Fibroblast of peridontal ligament (primary cell): Measurements from ENCODE around the gene GALE.
"Not testable (repeated sequence)": the region's sequence is repeated elsewhere in the genome, so short reads cannot be mapped to it uniquely, and the experiment has no call there.

Experiments used
- DNase-seq: peaks from one replicate; pipeline ENCODE4 v3.0.0-alpha.2; 2010; ENCODE audit errors: extremely low read depth

The GALE gene

DNA sequence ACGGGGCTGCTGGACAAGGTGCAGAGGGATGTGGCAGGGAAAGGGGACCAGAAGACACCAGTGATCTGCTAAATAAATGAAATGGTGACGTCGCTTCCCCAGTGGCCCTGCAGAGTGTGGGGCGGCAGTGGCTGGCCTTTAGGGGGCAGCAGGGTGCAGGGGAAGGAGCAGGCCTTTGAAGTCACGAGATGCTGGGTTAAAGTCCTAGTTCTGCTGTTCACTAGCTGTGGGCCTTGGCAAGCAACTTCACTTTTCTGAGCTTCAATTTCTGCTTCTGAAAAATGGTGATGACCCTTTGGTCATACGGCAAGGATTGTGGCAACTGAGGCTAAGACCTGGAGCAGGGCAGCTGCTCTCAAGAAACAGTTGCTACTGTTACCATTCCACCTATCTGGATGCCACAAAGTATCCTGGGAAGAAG is 9.2 kb upstream of the GALE start:
- peak; percentile 52 for DNase-seq

DNA sequence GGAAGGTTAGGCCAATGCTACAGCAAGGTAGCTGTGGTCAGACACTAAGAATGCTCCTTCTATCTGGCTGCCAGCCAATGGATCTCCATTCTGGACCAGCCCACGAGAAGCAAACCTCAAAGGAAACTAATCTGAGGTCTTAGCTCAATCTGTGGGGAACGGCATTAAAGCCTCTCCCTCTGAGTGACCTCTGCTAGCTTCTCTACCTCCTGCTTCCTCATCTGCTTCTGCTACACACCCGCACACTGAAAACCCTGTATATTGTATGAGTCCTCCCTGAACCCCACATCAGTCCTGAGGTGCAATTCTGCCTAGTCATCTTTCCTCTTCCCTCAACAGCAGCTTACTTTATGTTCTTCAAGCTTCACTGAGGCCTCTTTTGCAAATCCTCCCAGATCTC is 6.9 kb upstream of the GALE start:
- DNase-seq, result no peak

DNA sequence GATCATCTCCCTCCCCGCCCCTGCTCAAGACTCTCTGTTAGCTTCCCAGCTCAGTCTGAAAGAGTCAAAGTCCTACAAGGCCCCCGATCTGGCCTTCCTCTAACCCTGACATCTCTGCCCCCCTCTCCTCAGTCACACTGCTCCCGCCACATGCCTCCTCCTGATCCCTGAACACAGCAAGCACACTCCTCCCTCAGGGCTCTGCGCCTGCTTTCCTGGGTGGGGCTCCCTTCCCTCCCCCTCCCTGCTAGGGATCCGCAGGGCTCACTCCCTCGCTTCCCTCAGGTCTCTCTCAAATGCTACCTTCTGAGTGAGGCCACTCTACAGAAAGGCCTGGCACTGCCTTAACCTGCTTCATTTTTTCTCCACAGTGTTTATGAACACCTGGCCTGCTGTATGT is 5.7 kb upstream of the GALE start:
- DNase-seq, result no peak

DNA sequence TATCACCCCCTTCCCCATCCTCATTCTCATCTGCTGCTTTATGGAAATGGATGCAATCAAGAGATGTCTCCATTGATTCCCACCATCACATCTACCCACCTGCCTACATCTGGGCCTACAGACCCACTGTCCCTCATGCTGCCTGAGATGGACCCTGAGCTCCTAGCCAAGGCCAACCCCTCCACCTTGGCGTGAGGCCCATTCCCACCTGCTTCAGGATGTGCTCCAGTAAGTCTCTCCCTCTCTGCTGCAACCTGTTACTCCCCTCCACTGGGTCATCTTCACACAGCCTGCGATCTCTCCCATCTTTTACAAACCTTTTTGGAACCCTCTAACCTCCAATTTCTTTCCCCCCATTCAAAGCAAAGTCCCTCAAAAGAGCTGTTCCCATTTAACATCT is 4.5 kb upstream of the GALE start:
- no peak for DNase-seq

DNA sequence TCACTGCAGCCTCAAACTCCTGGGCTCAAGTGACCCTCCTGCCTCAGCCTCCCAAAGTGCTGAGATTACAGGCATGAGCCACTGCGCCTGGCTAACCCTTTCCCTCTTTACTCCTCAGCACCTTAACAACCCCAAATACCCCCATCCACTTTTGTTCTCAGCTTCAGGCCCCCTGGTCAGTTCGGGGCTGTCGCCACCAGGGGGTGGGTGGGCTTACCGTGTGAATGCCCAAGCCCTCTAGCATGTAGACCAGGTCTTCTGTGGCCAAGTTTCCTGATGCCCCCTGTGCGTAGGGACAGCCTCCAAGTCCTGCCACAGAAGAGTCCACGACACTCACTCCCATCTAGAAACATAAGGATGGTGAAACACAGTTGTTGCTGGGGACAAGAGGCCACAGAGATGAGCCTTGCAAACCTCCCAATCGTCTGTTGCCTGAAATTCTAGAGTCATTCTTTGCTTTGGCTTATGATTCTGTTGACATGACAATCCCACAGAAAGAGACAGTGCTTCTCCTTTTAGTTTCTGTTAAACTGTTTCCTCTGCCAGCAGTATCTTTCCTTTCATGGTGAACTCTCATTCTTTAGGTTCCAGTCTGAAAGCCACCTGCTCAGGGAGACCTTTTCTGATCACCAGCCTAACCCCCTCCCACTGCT is 3.8 kb upstream of the GALE start:
- DNase-seq, result no peak

DNA sequence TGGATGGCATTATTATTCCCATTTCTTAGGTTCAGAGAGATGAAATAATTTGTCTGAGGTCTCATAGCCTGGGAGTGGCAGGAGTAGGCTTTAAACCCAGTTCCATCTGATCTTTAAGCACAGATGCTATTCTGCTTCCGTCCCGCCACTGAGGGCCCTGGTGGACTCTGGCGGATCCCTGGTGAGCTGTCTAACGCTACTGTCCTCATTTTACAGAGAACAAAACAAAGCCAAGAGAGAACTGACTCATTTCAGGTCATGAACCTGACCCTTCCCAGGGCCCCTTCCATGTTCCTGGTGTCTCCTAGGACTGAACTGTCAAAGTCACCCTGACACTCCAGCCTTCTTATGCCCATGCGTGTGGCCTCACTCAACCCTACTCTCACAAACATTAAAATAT is 3.1 kb upstream of the GALE start:
- no peak for DNase-seq

DNA sequence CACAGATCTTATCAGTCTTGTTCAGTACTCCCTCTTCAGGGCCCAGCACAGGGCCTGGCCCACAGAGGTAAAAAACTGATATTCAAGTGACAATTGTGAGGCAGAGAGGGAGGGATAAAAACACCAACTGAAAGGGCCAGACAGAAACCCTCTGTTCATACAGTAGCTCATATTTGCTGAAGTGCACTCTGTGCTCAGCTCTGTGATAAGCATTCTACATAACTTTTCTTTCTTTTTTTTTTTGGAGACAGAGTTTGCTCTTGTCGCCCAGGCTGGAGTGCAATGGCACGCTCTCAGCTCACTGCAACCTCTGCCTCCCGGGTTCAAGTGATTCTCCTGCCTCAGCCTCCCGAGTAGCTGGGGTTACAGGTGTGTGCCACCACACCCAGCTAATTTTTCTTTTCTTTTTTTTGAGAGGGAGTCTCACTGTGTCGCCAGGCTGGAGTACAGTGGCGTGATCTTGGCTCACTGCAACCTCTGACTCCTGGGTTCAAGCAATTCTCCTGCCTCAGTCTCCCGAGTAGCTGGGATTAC is 2.3 kb upstream of the GALE start:
- DNase-seq, result not testable (repeated sequence)

DNA sequence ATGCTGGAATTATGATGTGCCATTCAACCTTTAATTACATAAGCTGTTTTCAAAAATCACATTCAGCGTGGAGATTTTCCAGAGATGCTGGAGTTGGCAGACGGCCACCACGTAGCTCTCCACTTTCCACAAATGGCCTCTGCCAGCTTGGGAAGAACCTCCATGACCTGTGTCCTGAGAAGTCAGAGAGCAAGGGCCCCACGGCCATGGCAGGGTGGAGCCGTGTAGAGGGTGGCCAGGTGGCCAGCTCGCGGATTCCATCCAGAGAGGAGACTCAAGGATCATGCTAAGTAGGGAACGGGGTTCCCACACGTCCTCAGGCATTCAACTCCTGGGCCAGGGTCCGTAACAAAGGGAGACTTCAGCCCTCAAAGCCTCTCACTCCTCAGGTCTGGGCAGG is 1.3 kb upstream of the GALE start:
- DNase-seq, result no peak

DNA sequence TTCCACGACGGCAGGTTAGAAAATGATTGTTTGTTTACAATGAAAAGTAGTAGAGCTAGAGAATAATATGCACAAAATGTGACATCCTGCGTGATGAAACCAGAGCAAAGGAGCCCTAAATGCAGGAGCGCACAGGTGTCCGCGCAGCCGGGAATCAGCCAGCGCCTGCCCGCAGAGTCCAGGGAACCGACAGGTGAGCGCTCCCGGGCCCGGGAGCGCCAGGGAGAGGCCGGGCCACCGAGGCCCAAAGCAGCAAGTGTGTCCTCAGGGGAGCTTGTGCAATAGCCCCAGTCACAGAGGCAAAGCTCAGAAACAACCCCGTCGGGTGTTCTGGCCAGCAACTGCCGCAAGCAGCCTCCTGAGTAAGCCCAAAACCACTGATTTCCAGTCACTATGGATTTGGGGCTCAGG is 789 bp upstream of the GALE start:
- DNase-seq, result no peak

DNA sequence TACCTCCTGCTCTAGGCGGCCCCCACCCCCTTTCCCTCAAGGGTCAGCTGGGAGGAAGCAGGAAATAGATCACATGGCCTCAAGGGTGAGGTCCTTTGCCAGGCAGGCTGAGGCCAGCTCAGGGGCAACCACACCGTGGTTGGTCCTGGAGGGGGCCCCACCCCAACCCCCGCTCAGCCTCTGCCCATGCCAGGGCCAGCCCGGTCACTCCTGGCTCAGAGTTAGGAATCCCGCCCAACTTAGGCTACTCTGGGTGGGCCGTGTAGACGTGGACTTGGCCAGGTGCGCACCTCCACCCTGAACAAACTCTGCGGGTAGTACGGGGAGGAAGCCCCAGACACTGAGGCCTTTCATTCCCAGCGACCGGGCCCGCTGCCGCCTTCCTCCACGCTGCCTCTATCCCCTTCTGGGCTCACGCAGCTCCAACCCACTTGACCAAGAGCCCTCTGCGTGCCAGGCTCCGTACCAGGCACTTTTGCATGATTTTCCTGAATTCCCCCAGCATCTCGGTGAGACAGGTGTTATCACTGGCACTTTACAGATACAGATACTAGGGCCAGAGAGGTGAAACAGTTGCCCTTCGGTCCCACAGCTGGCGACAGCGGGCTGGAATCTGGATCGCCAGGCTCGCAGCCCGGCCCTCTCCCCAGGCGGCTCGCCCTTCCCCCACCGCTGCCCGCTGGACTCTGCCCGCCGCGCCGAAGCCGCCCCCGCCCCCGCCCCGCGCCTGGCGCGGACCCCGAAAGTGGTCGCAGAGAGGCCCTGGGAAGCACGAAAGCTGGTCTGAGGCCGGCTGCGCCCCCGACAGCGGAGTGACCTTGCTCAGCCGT is 769 bp downstream of the GALE start:
- no peak for DNase-seq

DNA sequence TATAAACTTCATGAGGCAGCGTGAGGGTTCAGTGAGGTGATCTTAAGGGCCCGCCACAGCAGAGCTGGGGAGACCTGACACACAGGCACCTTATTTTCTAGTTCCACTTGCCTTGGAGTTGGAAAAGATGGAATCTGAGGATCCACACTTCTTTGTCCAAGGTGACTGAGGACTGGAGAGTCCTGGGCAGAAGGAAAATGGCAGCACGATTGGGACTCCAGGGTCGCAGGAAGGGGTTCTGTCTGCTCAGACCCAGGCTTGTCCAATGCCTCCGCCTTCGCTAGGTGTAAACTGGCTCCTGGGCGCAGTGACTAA is 1.3 kb downstream of the GALE start:
- no peak for DNase-seq

DNA sequence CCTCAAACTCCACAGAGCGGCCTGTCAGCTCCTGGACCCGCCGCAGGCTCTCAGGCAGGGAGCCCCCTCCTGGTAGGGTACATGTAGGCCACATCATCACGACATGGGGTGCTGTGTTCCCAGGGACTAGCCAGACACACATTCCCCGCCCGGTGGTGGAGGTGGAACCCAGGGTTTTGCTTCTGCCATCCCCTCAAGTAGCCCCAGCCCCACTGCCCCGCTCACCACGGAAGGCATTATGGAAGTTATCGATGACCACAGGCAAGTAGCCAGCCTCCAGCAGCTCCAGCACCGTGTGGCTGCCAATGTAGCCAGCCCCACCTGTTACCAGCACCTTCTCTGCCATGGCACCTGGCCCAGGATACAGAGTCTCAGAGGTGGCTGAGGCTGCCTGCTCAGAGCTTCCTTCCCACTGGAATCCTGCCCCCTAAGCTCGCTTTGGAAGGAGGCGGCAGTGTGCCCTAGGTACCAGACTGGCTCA is 1.9 kb downstream of the GALE start:
- no peak for DNase-seq

DNA sequence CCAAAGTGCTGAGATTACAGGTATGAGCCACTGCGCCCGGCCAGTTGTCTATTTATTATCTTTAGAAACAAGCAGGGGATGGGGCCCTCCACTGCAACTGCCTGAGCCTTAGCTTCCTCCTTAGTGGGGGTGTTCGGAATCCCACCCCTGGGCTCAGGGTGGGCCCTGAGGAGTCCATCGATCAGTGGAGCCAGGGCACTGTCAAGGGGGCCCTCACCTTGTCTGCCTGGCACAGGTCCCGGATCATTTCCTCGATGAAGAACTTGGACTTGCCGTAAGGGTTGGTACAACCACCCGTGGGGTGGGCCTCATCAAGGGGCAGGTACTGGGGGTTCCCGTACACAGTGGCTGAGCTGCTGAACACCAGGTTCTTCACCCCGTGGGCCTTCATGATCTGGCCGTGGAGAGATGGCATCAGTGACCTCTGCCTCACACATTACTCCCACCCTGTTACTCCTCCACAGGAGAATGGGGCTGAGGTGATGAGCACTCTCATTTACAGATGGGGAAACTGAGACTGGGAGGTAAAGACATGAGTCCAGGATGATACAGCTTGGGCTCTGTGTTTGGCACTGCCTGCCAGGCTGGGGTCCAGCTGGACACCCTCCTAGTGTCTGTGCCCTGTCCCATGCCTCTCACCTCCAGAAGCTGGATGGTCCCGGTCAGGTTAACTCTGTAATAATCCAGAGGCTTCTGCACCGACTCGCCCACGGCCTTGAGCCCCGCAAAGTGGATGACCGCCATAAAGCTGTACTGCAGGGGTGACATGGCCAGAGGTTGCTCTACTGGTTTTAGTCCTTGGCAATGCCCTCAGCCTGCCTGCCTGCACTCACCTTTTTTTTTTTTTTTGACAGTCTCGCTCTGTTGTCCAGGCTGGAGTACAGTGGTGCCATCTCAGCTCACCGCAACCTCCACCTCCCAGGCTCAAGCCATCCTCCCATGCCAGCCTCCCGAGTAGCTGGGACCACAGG is 2.8 kb downstream of the GALE start:
- no peak for DNase-seq

DNA sequence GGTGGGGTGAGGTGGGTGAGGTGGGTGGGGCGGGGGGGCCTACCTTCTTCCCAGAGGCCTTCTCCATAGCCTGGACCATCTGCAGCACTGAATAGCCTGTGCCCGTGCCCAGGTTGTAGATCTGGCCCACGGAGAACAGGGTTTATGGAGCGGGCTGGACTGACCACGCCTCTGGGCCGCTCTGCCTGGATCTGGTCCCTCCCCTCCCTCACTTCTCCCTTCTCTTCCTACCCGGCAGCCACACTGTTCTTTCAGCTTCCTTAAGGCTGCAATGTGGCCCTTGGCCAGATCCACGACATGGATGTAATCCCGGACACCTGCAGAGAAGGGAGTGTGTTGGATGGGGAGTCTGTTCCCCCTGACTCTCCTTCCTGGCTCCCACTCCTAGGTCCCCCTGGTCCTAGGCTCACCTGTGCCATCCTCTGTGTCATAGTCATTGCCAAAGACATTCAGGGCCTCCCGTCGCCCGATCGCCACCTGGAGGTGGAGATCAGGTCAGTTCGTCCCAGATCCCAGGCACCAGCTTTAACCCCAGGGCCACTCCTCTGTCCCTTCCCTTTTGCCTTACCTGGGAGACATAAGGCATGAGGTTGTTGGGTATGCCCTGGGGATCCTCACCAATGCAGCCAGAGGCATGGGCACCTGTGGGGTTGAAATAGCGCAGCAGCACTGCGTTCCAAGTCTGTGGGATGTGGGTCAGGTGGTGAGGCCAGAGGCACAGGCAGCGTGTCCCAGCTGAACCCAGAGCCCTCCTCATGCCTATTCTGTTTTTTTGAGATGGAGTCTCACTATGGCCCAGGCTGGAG is 3.9 kb downstream of the GALE start:
- DNase-seq, result no peak

DNA sequence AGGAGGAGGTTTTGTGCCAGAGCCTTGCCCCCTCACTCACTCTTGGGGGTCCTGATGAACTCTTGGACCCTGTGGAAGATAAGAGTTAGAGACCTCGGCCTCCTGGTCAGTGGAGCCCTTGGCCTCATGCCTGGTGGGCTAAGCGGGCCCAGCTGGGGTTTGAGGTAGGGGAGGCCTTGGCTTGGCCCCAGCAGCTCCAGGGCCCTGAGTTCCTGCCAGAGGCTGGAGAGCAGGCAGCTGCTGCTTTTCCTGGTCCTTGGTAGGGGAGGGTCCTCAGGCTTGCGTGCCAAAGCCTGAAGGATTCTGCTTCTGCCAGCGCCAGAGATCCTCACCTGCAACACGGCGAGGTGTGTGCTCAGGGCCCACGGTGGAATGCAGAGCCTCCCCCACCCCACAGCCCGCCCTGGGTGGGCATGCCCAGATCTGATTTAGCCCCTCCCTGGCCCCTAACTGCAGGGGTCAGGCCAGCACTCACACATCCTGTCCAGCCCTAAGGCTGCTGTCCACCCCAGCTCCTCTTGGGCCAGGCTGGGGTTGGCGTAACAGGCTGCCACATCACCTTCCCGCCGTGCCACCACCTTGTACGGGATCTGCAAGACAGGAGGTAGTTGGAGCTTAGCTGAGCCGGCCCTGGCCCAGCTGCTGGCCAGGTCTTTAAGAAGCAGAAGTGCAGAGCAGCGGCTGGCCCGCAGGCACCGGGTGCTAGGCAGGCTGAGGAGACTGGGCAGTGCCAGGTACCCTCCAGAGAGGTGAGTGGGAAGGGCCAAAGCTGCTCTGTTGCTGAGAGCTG is 4.7 kb downstream of the GALE start:
- no peak for DNase-seq

DNA sequence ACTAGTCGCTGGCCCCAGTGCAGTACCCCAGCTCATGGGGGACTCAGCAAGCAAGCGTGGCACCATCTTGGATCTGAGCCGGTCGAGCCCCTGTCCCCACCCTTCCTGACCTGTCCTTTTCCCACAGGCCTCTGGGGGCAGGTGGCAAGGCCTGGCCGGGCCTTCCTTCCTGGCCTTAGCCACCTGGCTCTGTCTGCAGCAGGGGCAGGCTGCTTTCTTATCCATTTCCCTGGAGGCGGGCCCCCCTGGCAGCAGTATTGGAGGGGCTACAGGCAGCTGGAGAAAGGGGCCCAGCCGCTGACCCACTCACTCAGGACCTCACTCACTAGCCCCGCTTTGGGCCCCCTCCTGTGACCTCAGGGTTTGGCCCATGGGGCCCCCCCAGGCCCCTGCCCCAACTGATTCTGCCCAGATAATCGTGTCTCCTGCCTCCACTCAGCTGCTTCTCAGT is 5.8 kb downstream of the GALE start:
- DNase-seq, result not testable (repeated sequence)

DNA sequence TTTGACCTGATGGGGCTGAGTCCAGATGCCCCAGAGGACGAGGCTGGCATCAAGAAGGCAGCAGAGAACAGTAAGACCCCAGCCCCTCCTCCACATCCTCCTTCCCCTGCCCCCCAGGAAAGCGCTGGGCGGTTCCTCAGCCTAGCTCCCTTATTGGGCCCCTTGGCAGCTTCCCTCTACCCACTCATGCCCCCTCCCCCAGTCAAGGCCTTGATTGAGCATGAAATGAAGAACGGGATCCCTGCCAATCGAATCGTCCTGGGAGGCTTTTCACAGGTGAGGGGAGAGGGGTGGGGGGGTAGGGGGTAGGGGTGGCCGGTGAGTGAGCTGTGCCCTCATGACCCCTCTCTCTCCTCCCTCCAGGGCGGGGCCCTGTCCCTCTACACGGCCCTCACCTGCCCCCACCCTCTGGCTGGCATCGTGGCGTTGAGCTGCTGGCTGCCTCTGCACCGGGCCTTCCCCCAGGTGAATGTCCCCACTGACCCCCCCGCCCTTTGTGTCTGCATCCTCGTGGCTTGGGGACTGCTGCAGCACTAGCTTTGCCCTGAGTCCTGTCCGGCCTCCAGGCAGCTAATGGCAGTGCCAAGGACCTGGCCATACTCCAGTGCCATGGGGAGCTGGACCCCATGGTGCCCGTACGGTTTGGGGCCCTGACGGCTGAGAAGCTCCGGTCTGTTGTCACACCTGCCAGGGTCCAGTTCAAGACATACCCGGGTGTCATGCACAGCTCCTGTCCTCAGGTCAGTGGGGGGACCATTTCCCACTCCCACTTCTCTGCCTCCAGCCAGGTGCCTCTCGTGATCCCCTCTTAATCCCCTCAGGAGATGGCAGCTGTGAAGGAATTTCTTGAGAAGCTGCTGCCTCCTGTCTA is 6.5 kb downstream of the GALE start:
- DNase-seq, result no peak

DNA sequence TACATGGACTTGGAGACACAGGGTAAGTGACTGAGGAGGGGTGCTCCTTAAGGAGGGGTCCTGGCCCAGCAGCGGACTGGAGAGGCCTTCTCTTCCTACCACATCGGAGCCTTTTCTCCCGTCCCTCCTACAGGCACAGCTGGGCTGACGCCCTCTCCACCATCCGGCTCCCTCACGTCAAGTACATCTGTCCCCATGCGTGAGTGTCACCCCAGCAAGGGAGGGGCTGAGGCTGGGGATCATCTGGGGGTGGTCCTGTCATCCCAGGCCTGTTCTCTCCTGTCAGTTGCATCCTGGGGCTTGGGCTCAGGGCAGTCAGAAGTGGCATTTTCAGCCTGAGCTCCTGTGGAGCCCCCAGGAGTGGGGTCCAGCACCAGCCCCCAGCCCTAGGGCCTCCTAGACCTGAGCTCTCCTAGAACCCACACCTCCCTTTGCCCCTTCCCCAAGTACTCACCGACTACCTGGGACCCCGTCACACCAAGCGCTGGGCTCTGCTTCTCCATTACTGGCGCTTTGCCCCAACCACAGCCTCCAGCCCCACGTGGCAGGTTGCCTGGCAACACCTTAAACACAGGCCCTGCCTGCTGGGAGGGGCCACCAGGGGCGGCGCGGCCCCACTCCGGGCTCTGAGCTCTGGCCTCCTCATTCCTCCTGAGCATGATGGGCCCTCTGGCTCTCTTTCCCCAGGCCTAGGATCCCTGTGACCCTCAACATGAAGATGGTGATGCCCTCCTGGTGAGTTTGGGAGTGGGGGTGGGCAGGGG is 7.4 kb downstream of the GALE start:
- DNase-seq, result no peak
